Ammon's horn (tissue), 1 donor: ENCODE measurements around the gene MVP.
"Not testable (repeated sequence)": the region's sequence is repeated elsewhere in the genome, so short reads cannot be mapped to it uniquely, and the experiment has no call there.

Experiments used
- DNase-seq: peaks from one replicate; pipeline ENCODE4 v3.0.0-alpha.2; 2016; ENCODE audit warnings: low spot score

Gene MVP

DNA sequence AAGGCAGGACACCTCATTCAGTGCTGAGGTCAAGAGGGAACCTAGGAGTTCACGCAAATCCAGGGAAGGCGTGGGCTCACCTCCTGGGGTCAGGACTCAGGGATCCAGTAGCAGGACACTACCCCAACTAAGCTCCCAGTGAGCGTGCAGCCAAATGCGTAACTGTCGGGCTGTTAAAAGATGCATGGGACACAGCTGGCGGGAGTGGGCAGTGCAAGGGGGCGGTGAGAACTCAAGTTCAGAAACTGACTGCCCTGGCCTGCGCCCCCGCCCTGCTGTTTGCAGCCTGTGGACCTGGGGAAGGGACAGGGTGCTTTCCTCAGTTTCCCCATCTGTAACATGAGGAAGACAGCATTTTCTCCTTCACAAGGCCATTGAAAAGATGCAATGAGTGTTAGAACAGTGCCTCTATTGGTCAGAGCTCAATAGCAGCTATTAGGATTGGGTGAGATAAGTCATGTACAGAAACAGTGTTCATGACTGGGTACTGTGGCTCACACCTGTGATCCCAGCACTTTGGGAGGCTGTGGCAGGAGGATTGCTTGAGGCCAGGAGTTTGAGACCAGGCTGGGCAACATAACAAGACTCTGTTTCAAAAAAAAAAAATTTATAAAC, 22.6 kb downstream of the MVP start:
- DNase-seq: no peak

DNA sequence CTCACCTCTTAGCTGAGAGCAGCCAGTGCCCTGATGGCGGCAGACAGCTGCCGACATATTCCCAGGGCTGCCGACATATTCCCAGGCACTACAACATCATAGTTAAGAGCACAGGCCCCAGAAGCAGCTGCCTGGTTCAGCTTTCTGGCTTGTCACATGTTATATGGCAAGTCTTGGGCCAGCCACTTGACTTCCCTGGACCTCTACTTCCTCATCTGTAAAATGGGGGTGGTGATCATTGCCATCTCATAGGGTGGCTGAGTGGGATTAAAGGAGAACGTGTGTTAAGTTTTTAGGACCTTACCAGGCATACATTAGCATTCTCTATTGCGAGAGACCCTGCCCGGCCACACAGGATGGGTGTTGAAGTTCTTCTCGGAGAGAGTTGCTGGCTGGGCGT, 23.7 kb downstream of the MVP start:
- no peak for DNase-seq

DNA sequence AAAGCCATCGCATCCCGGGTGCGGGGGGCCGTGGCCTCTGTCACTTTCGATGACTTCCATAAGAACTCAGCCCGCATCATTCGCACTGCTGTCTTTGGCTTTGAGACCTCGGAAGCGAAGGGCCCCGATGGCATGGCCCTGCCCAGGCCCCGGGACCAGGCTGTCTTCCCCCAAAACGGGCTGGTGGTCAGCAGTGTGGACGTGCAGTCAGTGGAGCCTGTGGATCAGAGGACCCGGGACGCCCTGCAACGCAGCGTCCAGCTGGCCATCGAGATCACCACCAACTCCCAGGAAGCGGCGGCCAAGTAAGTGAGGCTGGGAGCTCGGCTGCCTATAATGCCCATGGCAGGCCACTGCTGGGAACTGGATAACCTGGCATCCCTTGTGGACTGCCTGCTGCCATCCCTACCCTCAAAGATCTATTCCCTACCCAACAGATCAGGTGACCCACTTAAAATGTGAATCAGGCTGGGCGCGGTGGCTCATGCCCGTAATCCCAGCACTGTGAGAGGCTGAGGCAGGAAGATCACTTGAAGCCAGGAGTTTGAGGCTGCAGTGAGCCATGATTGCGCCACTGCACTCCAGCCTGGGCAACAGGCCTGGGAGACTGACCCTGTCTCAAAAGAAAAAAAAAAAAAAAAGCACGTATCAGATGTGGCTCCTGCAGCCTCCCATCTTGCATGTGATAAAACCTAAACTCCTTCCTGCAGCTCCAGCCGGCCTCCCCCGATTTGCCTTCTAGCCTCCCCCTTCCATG, 24.5 kb downstream of the MVP start:
- DNase-seq: no peak

DNA sequence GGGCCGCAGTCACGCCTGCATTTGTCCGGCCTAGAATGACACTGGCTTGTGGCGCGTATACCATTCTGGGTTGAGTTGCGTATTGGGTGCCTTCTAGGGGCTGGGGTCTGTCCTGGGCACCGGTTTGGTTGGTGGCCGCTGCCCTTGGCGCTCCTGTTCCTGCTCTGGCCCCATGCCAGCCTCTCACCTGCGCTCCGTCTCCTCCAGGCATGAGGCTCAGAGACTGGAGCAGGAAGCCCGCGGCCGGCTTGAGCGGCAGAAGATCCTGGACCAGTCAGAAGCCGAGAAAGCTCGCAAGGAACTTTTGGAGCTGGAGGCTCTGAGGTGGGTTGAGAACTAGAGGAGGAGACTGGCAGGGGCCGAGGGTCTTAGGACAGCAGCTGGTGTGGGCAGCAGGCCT, 25.4 kb downstream of the MVP start:
- no peak for DNase-seq

DNA sequence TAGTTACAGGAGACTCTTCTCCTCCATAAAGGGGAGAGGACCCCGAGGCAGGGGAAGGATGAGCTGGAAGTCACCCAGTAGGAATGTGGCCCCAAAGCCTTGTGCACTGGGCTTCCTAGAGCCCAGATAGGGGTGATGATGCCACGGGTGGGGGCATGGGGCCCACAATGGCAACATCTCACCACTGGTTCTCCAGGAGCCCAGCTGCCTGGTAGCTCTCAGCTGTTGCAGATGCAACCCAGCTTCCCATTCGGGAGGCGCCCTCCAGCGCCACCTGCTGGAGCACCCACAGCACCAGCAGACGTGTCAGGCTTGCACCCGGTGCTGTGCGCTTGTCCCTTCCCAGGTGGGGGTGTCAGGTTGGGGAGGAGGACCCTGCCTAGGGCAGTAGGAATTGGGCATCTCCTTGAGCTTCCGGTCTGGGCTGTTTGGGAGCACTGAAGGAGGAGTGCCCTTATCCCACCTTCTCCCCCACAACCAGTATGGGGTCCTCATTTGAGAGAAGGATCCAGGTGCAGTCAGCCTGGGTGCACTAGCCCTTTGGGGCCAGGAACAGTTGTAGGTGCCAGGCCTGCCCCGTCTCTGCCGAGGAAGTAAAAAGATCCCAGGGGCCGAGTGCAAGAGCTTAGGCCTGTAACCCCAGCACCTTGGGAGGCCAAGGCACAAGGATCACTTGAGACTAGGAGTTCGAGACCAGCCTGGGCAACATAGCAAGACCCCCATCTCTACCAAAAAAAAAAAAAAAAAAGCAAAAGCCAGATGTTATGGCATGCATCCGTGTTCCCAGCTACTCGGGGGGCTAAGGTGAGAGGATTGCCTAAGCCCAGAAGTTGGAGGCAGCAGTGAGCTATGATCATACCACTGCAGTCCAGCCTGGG, 28.4 kb downstream of the MVP start:
- peak; percentile 79 for DNase-seq

DNA sequence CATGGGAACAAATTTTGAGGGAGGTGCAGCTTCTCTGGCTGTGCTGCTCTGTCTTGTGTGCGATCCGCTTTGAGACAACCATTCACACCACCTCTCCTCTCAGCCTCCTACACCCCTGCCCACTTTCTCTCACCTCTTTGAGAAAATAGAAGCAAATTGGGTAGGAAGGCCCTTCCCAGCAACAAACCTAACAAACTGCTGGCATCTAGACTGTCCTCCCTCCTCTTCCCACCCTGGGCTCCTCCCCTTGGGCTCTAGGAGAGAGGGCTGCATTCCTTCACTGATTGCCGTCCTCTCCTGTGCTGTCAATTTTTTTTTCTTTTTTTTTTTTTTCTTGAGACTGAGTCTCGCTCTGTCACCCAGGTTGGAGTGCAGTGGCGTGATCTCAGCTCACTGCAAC, 29.2 kb downstream of the MVP start:
- DNase-seq: no peak

DNA sequence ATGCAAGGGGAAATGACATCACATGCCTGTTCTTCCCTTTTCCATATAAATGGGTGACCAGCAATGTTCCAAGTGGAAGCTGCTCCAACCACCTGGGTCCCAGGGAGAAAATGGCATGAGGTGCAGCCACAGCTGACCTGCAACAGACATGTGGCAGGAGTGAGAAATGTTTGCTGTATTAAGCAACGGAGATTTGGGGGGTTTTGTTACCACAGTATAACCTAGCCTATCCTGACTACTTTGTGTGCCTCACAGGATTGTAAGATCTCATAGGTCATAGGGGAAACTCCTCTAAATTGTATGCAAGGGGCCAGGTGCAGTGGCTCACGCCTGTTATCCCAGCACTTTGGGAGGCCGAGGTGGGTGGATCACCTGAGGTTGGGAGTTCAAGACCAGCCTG, 30.7 kb downstream of the MVP start:
- no peak for DNase-seq

DNA sequence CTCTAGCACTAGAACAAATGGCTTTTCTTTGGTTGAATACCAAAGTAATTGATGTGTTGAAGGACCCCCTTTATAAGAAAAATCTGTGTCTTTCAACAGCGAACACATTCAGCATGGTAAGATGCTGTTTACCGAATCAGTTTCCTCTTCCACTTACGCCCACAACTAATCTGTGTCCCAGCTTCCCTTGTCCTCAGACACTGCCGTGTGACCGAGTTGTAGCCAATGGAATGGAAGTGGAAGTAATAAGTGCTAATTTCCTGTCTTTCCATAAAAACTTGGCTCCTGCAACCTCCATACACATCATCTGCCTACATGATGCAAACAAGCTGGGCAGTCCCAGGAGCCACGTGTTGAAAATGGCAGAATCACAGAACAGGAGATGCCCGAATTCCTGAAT, 32.4 kb downstream of the MVP start:
- DNase-seq: peak; percentile 77

DNA sequence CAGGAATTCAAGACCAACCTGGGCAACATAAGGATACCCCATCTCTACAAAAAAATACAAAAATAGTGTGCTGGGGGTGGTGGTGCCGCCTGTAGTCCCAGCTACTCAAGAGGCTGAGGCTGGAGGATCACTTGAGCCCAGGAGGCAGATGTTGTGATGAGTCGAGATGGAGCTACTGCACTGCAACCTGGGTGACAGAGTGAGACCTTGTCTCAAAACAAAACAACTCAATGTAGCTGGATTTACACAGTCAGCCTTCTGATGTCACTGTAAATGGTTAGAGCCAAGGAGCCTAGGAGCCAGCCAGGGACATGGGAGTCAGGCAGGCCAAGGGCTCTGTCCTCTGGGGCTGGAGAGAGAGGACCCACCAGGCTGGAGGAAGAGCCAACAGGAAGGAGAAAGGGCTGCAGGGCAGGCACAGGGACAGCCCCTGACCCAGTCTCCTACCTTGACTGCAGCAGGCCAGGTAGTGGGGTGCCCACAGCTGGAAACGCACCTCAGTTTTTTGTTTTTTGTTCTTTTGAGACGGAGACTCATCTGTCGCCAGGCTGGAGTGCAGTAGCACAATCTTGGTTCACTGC, 34.3 kb downstream of the MVP start:
- DNase-seq: no peak

DNA sequence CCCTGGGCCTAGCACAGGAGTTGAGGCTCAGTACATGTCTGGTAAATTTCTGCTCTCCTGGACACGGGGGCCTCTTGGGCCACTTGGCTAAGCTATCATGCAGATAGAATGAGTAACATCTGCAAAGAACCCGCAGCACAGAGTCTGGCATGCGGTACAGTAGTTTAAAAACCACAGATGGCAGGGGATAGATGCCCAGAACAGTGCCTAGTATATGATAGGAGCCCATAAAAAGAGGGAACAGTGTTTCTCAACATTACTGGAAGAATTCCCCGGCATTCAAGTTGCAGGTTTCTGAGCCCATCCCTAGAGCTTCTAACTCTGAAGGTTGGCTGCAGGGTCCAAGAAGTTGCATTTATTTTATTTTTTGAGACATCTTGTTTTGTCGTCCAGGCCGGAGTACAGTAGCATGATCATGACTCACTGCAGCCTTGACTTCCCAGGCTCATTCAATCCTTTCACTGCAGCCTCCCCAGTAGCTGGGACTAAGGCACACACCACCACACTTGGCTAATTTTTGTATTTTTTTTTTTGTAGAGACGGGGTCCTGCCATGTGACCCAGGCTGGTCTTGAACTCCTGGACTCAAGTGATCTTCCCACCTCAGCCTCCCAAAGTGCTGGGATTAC, 37.0 kb downstream of the MVP start:
- DNase-seq: no peak

DNA sequence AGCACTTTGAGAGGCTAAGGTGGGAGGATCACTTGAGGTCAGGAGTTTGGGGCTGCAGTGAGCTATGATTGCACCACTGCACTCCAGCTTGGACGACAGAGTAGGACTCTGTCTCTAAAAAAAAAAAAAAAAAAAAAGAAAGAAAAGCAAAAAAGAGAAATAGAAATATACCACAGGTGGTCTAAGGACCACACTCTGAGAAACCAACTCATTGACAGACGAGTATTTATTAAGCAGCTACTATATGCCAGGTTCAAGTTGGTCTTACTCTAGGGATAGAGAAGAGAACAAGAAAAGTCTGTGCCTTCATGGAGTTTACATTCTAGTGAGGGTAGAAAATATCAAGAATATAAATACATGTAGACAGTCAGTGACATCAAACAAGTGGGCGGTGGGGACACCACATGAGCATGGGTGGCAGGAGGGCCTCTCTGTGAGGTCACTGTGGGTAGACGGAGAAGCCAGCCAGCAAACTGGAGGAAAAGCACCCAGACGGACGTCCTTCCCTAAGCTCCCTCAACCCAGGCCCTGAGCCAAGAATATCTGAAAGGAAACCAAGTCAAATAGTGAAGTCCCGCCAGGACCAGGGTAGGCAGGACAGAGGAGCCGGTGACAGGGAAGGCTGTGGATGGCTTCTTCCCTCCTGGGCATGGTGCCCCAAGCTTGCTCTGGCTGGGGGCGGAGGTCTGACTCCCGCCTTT, 38.0 kb downstream of the MVP start:
- no peak for DNase-seq

DNA sequence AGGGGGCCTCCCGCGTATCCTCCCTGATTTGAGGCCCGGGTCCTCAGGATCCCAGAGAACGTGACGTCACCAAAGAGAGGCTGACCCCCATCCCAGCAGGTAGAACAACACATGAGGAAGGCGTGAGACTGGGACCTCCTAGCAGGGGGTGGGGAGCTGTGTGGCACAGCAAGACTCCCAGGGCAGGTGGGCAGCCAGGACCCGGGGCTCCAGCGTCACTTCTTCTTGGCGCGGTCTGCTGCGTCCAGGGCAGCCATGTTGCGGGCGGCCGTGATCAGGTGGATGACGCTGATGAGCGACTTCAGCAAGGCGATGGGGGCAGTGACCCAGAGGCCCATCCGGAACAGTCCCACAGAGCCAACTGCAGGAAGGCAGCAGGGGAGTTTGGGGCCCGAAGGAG, 38.7 kb downstream of the MVP start:
- DNase-seq: no peak

DNA sequence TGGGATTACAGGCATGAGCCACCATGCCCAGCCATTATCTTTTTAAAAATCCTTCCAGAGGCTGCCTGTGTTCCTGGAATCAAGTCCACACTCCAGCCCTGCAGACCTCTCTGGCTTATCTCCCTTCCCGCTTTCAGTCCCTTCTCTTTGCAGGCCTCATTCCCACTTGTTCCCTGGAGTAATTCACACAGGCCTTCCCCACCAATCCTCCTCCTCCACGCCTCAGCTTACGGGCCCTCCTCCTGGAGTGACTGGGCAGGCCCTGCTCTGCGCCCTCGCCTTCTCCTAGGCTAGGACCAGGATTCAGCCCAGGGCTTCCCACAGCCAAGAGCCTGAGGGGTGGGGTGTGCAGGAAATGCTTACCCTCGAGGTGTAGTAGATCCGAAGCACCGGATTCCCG, 40.0 kb downstream of the MVP start:
- DNase-seq: no peak

DNA sequence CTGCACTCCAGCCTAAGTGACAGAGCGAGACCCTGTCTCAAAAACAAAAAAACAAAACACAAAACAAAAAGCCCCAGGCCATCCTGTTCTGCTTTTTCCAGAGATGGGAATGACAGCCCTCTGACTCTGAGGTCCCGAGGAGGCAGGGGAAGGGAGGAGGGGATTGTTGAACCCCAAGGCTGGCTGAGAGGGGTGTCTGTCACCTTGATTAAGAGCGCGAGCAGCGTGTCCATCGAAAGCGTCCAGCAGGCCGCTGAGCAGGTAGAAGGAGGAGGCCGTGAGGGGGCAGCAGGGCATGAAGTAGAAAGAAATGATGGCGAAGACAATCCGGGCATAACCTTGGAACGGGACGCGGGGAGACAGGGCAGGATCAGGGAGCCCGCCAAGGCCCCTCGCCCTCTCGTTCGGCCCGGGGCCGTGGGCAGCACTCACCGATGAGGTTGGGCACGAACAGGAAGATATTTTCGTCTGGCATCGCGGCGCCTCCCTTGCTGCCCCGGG, 42.2 kb downstream of the MVP start:
- peak; percentile 18 for DNase-seq

DNA sequence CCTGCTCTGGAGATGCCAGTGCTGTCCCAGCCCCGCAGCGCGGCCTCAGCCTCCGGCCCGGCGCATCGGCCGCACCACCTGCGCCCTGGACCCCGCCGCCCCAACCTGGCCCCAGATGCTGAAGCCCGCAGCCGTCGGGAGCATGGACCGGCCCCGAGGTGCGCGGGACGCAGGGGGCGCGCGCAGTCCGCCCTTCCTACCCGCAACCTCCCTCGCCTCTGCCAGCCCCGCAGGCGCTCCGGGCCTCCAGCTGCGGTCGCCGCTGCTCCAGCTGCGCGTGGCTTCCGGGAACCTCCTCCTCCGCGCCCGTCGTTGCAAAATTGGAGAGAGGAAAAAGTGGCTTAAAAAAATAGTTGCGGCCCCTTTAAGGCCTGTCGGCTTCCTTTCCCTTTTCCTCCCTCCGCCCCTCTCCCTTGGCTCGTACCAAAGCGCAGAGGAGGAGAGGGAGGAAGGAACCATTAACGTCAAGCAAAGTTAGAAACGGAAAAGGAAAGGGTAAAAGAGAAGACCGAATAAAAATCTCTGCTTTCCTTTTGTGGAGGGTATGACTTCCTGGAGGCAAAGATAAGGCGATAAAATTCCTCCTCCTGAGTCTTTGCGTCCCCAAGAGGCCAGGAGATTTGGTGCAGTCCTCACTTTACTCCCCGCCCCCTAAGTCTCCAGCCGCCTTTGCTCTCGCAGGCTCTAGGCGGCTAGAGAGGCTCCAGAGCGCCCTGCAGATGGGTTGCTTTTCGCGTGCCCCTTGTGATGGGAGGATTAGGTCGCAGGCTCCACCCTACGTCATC, 42.8 kb downstream of the MVP start, which contains the start of gene CDIPT:
CDIPT (minus strand) TSS at position 343 of the 785 bp plus-strand sequence. CDS start 369 bp downstream, outside the sequence.
- DNase-seq: peak; percentile 99

DNA sequence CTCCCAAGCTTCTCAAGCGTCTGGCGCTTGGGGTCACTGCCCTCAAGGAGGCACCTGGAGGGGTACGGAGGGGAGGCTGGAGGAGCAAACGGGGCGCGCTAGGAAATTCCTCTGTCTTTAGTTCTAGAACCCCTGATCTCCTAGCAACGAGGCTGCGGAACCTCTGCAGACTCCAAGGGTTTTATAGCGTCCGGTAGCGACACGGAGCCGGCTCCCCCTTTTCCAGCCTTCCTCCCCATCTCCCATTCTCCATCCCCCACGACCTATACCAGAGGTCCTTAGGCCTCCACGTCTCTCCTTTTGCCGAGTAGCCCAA, 43.4 kb downstream of the MVP start:
- no peak for DNase-seq

DNA sequence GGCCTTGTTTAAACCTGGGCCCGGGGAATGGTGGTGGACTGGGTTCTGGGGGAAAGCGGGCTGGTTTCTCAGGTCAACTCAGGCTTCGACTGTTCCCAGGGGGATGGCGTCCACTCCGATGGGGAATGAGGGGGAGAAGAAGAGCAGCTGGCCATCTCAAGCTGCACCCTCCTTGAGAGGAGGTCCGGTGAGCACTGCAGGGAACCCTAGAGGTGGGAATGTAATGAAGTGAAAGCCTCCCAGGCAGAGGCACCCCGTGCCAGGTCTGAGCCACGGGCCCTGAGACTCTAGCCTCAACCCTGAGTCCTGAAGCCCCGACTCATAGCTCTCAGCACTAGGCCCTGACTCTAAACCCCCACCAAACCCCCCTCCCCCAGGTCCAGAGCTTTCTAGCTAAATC, 43.9 kb downstream of the MVP start:
- DNase-seq: no peak

DNA sequence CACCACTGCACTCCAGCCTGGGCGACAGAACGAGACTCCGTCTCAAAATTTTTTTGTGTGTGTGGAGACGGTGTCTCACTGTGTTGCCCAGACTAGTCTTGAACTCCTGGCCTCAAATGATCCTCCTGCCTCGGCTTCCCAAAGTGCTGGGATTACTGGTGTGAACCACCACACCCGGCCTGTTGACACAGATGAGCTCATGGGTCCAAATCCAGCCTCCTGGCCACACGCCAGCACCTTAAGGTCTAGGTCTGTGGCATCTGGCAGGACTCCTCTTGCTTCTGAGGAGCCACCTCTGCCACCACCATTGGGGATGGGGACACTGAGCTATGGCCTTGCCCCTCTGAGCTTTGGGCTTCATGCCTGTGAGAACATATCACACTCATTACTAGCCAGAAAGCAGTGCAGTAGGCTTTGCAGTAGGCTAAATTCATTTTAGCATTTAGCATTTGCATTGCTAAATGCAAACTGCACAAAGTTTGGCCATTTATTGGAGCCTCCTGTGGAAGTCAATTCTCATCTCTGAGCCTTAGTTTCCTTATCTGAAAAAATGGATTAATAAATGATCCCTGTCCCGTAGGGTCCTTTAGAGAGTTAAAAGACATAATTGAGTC, 48.2 kb downstream of the MVP start:
- DNase-seq: no peak

DNA sequence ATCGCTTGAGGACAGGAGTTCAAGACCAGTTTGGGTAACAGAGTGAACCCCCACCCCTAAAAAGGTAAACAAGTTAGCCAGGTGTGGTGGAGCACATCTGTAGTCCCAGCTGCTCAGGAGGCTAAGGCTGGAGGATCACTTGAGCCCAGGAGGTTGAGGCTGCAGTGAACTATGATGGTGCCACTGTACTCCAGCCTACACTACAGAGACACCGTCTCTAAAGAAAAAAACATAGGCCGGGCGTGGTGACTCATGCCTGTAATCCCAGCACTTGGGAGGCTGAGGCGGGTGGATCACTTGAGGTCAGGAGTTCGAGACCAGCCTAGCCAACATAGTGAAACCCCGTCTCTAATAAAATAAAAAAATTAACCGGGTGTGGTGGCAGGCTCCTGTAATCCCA, 48.8 kb downstream of the MVP start:
- not testable (repeated sequence) for DNase-seq
